HepG2 (cell line): ENCODE measurements around the gene NAT9. TPM values are rescaled to one million over a fixed set of nuclear protein-coding genes. Genes with fewer than 3 reads are reported as not detected.

Experiments
- AHDC1 ChIP-seq: sonication (generic); formaldehyde crosslinking; IDR thresholded peaks from 2 replicates; pipeline ENCODE4 v1.5.1; 2020; ENCODE audit warnings: mild to moderate bottlenecking, missing genetic modification reagents, borderline replicate concordance
- BCL6 ChIP-seq: IDR thresholded peaks from 2 replicates; pipeline ENCODE4 v1.6.1; 2016; ENCODE audit warnings: missing genetic modification reagents, missing compliant biosample characterization
- DNMT3B ChIP-seq: conservative IDR thresholded peaks from 2 replicates; pipeline ENCODE4 v1.6.1; 2016; ENCODE audit warnings: missing biosample characterization, control low read depth
- HDAC1 ChIP-seq: sonication (generic); formaldehyde crosslinking; IDR thresholded peaks from 2 replicates; pipeline ENCODE4 v1.5.1; 2020; ENCODE audit warnings: mild to moderate bottlenecking, missing genetic modification reagents
- PAF1 ChIP-seq: IDR thresholded peaks from 2 replicates; pipeline ENCODE4 v1.6.1; 2016; ENCODE audit warnings: missing genetic modification reagents, missing compliant biosample characterization
- PAWR ChIP-seq: sonication (generic); formaldehyde crosslinking; IDR thresholded peaks from 2 replicates; pipeline ENCODE4 v1.4.0; 2020; ENCODE audit warnings: missing genetic modification reagents, mild to moderate bottlenecking, borderline replicate concordance
- TFAP4 ChIP-seq: sonication (generic); IDR thresholded peaks from 2 replicates; pipeline ENCODE4 v1.6.1; 2016; ENCODE audit warnings: low read depth, borderline replicate concordance
- THAP7 ChIP-seq: sonication (generic); formaldehyde crosslinking; IDR thresholded peaks from 2 replicates; pipeline ENCODE4 v1.8.1; 2023; ENCODE audit warnings: mild to moderate bottlenecking, missing genetic modification reagents
- ZNF253 ChIP-seq: sonication (generic); formaldehyde crosslinking; IDR thresholded peaks from 2 replicates; pipeline ENCODE4 v1.8.0; 2022; ENCODE audit warnings: mild to moderate bottlenecking, missing genetic modification reagents, borderline replicate concordance
- ZNF263 ChIP-seq: sonication (generic); formaldehyde crosslinking; IDR thresholded peaks from 2 replicates; pipeline ENCODE4 v1.4.0; 2020; ENCODE audit warnings: missing genetic modification reagents
- ZNF317 ChIP-seq: sonication (generic); formaldehyde crosslinking; IDR thresholded peaks from 2 replicates; pipeline ENCODE4 v1.5.0; 2020; ENCODE audit warnings: mild to moderate bottlenecking, missing genetic modification reagents
- ZNF326 ChIP-seq: sonication (generic); formaldehyde crosslinking; IDR thresholded peaks from 2 replicates; pipeline ENCODE4 v1.4.0; 2020; ENCODE audit warnings: missing genetic modification reagents, borderline replicate concordance
- ZNF576 ChIP-seq: sonication (generic); formaldehyde crosslinking; IDR thresholded peaks from 2 replicates; pipeline ENCODE4 v1.4.0; 2020; ENCODE audit warnings: mild to moderate bottlenecking, missing genetic modification reagents
- ZNF687 ChIP-seq: sonication (generic); formaldehyde crosslinking; IDR thresholded peaks from 2 replicates; pipeline ENCODE4 v1.5.1; 2020; ENCODE audit warnings: mild to moderate bottlenecking, missing genetic modification reagents, moderate library complexity
- polyA plus RNA-seq, 8 experiments: library from polyadenylated mRNA; depleted of rRNA in 3 of 8; stranded (reverse) in 7 of 8; unstranded in 1 of 8; fragments of >200 nt; fragmentation: Illumina TruSeq in 4 of 8; extraction: Trizol in 4 of 8; gene quantifications; 2 replicates each; pipeline versions ENCODE4 v1.2.1 to v1.2.3, GENCODE V29; 2011 to 2016; ENCODE audit warnings: low read depth in 4 of 8, missing spikeins in 1 of 8, mixed read lengths in 1 of 8; ENCODE audit not compliant: insufficient read depth in 1 of 8
- total RNA-seq, 5 experiments: library from RNA; depleted of rRNA; stranded (reverse); fragments of >200 nt; fragmentation: Illumina TruSeq; extraction: Trizol; gene quantifications; 2 replicates each; pipeline ENCODE4 v1.2.3, GENCODE V29; 2016; ENCODE audit warnings: low read depth in 1 of 5

NAT9 gene
- total and polyA plus RNA-seq, 2 of the 13 experiments (the other 11 are each of a cell fraction or from before 2014, with no cell fraction given), result 39.7 to 44.2 TPM

GRCh38 chr17:74749279-74750038 lies 26.7 kb downstream of the NAT9 start (continued):
- TF ChIP-seq TFAP4 (no peak), ZNF576 (CRISPR knock-in tag) (no peak), DNMT3B (CRISPR knock-in tag) (no peak), ZNF317 (CRISPR knock-in tag) (no peak), HDAC1 (peak; percentile 15; the same call in 1 of the 2 replicates), PAWR (CRISPR knock-in tag) (peak; percentile 89; the same call in 1 of the 2 replicates), AHDC1 (CRISPR knock-in tag) (0 out of 2 replicates have a peak, but pooled peaks have one; percentile 23), ZNF326 (CRISPR knock-in tag) (no peak), ZNF253 (CRISPR knock-in tag) (no peak), THAP7 (CRISPR knock-in tag) (peak; percentile 76), BCL6 (CRISPR knock-in tag) (0 out of 2 replicates have a peak, but pooled peaks have one; percentile 9), ZNF263 (CRISPR knock-in tag) (peak; percentile 28; the same call in 1 of the 2 replicates), PAF1 (CRISPR knock-in tag) (peak; percentile 33; the same call in 1 of the 2 replicates), ZNF687 (CRISPR knock-in tag) (no peak)
